Measurements from ENCODE around the gene PTH2R.
A peak's percentile ranks its signal among the peaks of the same experiment; 100 is the strongest.
"Not testable (repeated sequence)": the region's sequence is repeated elsewhere in the genome, so short reads cannot be mapped to it uniquely, and the experiment has no call there.

Gene PTH2R

GRCh38 chr2:208488686-208489564 lies 82.3 kb downstream of the PTH2R start:
- DNase-seq = peak; percentile 78

- DNase-seq = peak; percentile 98
Measured at GRCh38 chr2:208489687-208490086, 83.1 kb downstream of the PTH2R start.

- peak; percentile 59 for DNase-seq
Measured at GRCh38 chr2:208490492-208490891, 83.9 kb downstream of the PTH2R start.

GRCh38 chr2:208491641-208492040 lies 85.0 kb downstream of the PTH2R start:
- DNase-seq = no peak

- no peak for DNase-seq
Measured at GRCh38 chr2:208492069-208492468, 85.5 kb downstream of the PTH2R start.

GRCh38 chr2:208493186-208493585 lies 86.6 kb downstream of the PTH2R start:
- no peak for DNase-seq

- no peak for DNase-seq
Measured at GRCh38 chr2:208496129-208496528, 89.5 kb downstream of the PTH2R start.

GRCh38 chr2:208501206-208501605 lies 94.6 kb downstream of the PTH2R start:
- peak; percentile 95 for DNase-seq

- no peak for DNase-seq
Measured at GRCh38 chr2:208502288-208502687, 95.7 kb downstream of the PTH2R start.

GRCh38 chr2:208505365-208505764 lies 98.8 kb downstream of the PTH2R start:
- not testable (repeated sequence) for DNase-seq

- DNase-seq = no peak
Measured at GRCh38 chr2:208509586-208509985, 103.0 kb downstream of the PTH2R start.

GRCh38 chr2:208511016-208511415 lies 104.4 kb downstream of the PTH2R start:
- DNase-seq = no peak

GRCh38 chr2:208511573-208511972 lies 105.0 kb downstream of the PTH2R start:
- DNase-seq = no peak

- no peak for DNase-seq
Measured at GRCh38 chr2:208515099-208515498, 108.5 kb downstream of the PTH2R start.

- DNase-seq = not testable (repeated sequence)
Measured at GRCh38 chr2:208523069-208523468, 116.5 kb downstream of the PTH2R start.

GRCh38 chr2:208525165-208525564 lies 118.6 kb downstream of the PTH2R start:
- not testable (repeated sequence) for DNase-seq

- DNase-seq = no peak
Measured at GRCh38 chr2:208529796-208530195, 123.2 kb downstream of the PTH2R start.

- DNase-seq = no peak
Measured at GRCh38 chr2:208531361-208531760, 124.8 kb downstream of the PTH2R start.

- not testable (repeated sequence) for DNase-seq
Measured at GRCh38 chr2:208535578-208535977, 129.0 kb downstream of the PTH2R start.

- no peak for DNase-seq
Measured at GRCh38 chr2:208541461-208541988, 134.9 kb downstream of the PTH2R start.

GRCh38 chr2:208541989-208542464 lies 135.4 kb downstream of the PTH2R start:
- no peak for DNase-seq

GRCh38 chr2:208542465-208543041 lies 136.0 kb downstream of the PTH2R start:
- no peak for DNase-seq

All from NCI-H748 treated with DMSO at 0.1 percent for 48 hours (cell line).